Activated T-cell treated with anti-CD3 and anti-CD28 coated beads, Interleukin-2, amount 50 U/mL, for 24 hours (primary cell): ENCODE data around the gene CACNA1C.
A peak's percentile ranks its signal among the peaks of the same experiment; 100 is the strongest.

ENCODE experiments used
- DNase-seq: peaks from one replicate; pipeline ENCODE4 v3.0.0-alpha.2; 2020
- H3K27ac Mint-ChIP-seq: 2 replicates; pipeline ENCODE4 v1.8.0; 2020; ENCODE audit warnings: mild to moderate bottlenecking, mixed read lengths
- H3K27me3 Mint-ChIP-seq: 2 replicates; pipeline ENCODE4 v1.8.0; 2020; ENCODE audit warnings: mixed read lengths
- H3K36me3 Mint-ChIP-seq: 2 replicates; pipeline ENCODE4 v1.8.0; 2020; ENCODE audit warnings: low read depth, mixed read lengths
- H3K4me1 Mint-ChIP-seq: 2 replicates; pipeline ENCODE4 v1.8.0; 2020; ENCODE audit warnings: low read depth, mixed read lengths
- H3K4me3 Mint-ChIP-seq: 2 replicates; pipeline ENCODE4 v1.8.0; 2020; ENCODE audit warnings: mild to moderate bottlenecking, moderate library complexity, mixed read lengths
- H3K9me3 Mint-ChIP-seq: 2 replicates; pipeline ENCODE4 v1.8.0; 2020; ENCODE audit warnings: mixed read lengths

Gene CACNA1C

DNA sequence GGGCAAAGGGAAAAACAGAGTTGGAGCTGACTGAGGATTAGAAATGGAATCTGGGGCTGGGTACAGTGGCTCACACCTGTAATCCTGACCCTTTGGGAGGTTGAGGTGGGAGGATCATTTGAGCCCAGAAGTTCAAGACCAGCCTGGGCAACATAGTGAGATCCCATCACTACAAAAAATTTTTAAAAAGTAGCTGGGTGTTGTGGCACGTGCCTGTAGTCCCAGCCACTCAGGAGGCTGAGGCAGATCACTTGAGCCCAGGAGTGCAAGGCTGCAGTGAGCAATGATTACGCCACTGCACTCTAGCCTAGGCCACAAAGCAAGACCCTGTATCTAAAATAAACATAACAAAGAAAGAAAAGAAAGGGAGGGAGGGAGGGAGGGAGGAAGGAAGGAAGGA is 33.7 kb upstream of the CACNA1C start:
- no peak for DNase-seq
- Mint-ChIP-seq H3K4me3 (no peak overlapping the region), H3K36me3 (no peaks in the 10 kb centered on the region), H3K9me3 (no peaks in the 10 kb centered on the region), H3K27ac (no peak overlapping the region), H3K27me3 (peaks cover 20% of the 10 kb centered on the region), H3K4me1 (peaks cover 9% of the 10 kb centered on the region)

DNA sequence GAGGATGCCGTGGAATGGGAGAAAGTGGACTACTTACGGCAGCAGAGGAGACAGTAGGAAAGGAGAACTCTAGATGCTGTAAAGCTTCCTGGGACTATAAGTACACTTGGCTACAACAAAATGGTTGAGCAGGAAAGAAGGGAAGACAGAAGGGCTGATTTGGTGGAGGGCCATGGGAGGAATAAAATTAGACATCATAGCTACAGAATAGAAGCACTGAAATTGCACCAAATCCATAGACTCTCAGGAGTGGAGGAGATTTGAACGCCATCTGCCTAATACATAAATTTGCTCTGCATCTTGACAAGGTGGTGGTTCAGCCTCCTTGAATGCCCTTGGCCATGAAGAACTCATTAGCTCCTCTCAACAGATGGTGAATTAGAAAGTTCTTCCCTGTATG is 32.3 kb upstream of the CACNA1C start:
- H3K4me1 Mint-ChIP-seq, result peaks cover 9% of the 10 kb centered on the region
- peaks cover 23% of the 10 kb centered on the region for H3K27me3 Mint-ChIP-seq
- DNase-seq, result no peak
- no peak overlapping the region for H3K27ac Mint-ChIP-seq
- no peaks in the 10 kb centered on the region for H3K36me3 Mint-ChIP-seq
- no peaks in the 10 kb centered on the region for H3K9me3 Mint-ChIP-seq
- no peak overlapping the region for H3K4me3 Mint-ChIP-seq

DNA sequence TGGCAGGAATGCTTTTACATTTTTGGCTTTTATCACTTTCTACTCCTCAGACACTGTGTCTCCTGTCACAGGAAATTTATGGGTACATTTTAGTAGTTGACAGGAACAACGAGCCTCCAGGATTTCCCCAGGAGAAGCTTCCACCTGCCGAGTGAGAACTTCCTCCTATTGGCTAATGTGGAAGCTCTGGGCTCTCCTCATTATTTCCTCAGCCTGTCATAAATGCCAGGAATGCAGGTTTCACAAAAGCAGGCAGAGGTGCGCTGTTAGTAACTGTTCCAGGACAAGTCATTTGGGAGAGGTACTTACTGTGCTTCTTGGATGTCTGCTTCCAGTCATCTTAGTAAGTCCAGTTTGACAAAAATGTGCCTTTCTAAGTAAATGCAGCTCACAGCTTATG is 29.4 kb upstream of the CACNA1C start:
- Mint-ChIP-seq H3K9me3 (no peaks in the 10 kb centered on the region), H3K27ac (no peak overlapping the region), H3K27me3 (peaks cover 17% of the 10 kb centered on the region), H3K36me3 (no peaks in the 10 kb centered on the region), H3K4me1 (no peaks in the 10 kb centered on the region), H3K4me3 (no peak overlapping the region)
- DNase-seq, result no peak

DNA sequence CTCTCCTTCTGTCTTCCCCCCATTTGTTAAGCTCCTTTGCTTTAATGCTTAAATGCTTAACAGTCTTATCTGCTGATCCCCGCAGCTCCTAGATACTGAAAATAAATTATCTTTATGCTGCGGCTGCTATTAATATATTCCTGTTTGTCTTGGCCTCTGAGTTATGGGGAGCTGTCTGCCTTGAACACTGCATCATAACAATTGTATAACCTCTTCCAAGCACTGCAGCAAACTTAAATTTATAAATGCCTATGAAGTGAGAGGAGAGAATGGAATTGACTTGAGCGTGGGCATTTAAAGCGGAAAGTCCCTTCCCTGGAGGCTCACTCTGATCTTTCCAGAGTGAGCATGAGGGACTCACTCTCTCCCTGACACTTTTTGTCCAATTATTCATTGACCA is 25.4 kb upstream of the CACNA1C start:
- H3K36me3 Mint-ChIP-seq, result no peaks in the 10 kb centered on the region
- H3K27ac Mint-ChIP-seq, result no peak overlapping the region
- H3K4me1 Mint-ChIP-seq, result no peaks in the 10 kb centered on the region
- peaks cover 19% of the 10 kb centered on the region for H3K27me3 Mint-ChIP-seq
- no peak for DNase-seq
- H3K9me3 Mint-ChIP-seq, result no peaks in the 10 kb centered on the region
- no peak overlapping the region for H3K4me3 Mint-ChIP-seq

DNA sequence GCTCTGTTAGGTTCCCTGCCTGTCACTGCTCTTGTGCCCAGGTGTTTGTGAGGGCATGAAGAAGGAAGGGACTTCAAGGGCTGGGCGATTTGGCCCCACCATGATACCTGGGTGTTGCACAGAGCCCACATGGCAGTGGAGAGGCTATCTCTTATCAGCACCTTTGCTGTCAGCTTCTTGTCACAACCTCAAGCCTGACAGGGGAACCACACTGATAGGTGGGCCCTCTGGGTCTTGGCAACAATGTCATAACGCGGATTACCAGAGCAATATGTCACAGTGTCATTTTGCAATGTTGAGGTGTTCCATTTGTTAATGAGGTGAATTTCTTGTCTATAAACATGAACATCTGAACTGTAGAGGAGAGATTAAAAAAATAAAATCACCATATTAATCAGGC is 22.9 kb upstream of the CACNA1C start:
- Mint-ChIP-seq H3K9me3 (no peaks in the 10 kb centered on the region), H3K27ac (no peak overlapping the region), H3K4me3 (no peak overlapping the region), H3K36me3 (no peaks in the 10 kb centered on the region), H3K4me1 (peaks cover 5% of the 10 kb centered on the region), H3K27me3 (peaks cover 31% of the 10 kb centered on the region)
- no peak for DNase-seq

DNA sequence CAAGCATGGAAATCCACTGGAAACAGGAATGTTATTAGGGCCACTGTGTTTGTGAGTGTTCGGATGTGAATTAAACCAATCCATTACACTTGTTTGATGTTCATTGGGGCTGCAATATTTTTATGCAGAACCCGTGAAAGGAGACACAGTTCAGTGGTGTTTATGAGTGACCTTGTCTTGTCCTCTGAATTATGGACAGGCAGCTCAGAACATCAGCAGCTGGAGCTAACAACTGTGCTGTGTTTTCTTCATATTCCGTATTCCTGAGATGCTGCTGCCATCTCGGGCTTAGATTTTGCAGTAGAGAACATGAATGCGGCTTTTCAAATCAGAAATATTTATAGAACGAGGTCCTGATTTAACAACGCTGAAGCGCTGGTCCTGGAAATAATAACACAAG is 20.3 kb upstream of the CACNA1C start:
- no peaks in the 10 kb centered on the region for H3K9me3 Mint-ChIP-seq
- H3K27me3 Mint-ChIP-seq, result peaks cover 51% of the 10 kb centered on the region
- H3K27ac Mint-ChIP-seq, result no peak overlapping the region
- H3K36me3 Mint-ChIP-seq, result no peaks in the 10 kb centered on the region
- H3K4me1 Mint-ChIP-seq, result peaks cover 15% of the 10 kb centered on the region
- no peak overlapping the region for H3K4me3 Mint-ChIP-seq
- no peak for DNase-seq

DNA sequence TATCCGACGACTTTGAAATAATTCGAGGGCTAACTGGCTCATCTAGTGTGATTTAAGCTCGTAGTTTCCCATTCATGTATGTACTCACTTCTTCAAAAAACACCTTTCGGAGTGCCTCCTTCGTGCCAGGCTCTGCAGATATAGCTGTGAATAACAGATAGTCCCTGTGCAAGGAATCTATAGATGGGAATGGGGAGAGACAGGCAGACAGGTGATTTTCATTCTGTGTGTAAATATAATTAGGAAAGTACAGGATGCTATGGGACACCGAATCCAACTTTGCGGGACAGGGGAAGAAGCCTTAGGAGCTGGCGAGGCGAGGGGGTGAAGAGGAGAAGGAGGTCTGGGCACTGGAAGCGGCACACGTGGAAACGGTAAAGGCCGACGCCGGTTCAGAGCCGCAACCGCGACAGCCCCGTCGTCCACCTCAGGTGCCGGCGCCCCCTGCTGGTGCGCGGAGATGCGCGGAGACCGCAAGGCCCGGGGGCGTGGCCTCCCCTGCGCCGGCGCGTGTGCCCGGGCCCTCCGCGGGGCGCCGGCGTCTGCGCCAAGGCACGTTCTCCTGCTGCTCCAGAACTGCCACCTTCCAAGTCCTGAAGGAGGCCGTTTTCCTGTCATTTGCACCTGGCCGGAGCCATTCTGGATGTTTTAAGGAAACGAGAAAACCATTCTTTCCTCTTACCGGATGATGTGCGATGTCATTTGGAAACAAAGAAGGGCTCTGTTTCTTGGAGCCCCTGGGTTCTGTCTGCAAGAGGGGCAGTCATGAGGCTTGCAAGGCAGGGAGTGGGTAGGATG is 18.0 kb upstream of the CACNA1C start:
- peaks cover 15% of the 10 kb centered on the region for H3K4me1 Mint-ChIP-seq
- peak overlapping the region; percentile 64 for H3K4me3 Mint-ChIP-seq
- peaks cover 48% of the 10 kb centered on the region for H3K27me3 Mint-ChIP-seq
- no peaks in the 10 kb centered on the region for H3K36me3 Mint-ChIP-seq
- no peak overlapping the region for H3K27ac Mint-ChIP-seq
- no peaks in the 10 kb centered on the region for H3K9me3 Mint-ChIP-seq
- DNase-seq, result peak; percentile 93

DNA sequence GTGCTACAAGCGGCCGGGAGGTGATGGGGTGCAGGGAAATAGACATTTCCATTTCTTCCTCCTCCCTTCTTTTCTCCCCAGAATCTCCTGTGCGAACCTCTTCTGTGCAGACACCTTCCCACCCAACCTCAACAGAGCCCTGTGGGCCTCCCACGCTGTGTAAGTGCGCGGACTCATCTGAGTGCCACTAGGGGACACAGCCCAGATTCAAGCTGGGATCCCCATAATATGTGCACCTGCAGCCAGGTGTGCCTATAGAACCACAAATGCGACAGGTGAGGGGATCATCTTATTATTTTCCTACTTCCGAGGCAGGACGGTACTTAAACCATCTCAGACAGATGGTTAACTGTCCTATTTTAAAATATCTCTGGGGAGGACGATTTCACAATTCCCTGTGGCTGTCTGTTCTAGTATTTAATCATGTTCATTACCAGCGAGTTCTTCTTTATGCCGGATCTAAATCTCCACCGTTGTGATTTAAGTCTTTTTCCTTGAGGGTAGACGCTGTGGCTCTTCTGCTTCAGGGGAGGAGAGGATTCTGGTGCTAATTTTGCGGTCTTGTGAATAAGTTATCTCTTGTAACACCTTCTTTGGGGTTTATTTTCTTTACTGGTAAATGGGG is 17.2 kb upstream of the CACNA1C start:
- no peak for DNase-seq
- no peak overlapping the region for H3K27ac Mint-ChIP-seq
- peaks cover 50% of the 10 kb centered on the region for H3K27me3 Mint-ChIP-seq
- H3K4me3 Mint-ChIP-seq, result peak overlapping the region; percentile 64
- H3K36me3 Mint-ChIP-seq, result no peaks in the 10 kb centered on the region
- peaks cover 15% of the 10 kb centered on the region for H3K4me1 Mint-ChIP-seq
- no peaks in the 10 kb centered on the region for H3K9me3 Mint-ChIP-seq

DNA sequence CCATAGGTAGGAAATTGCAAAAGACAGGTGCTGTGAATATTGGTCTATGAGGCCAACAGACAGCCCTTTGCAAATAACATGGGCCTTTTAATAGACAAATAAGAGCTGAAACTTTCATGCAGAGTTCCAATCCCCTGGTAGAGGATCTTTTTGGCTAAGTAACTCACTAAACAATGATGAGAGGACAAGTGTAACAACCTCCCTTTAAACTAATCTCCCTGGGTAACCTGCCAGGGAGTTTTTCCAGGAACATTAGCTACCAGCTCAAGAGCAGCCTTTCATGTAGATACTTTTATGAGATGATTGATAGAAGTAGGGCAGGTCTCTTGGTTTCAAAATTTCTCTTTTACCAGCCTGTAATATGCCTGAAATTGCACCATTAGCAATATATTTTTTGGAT is 13.8 kb upstream of the CACNA1C start:
- Mint-ChIP-seq H3K9me3 (no peaks in the 10 kb centered on the region), H3K36me3 (no peaks in the 10 kb centered on the region), H3K27ac (no peak overlapping the region), H3K4me1 (peaks cover 14% of the 10 kb centered on the region), H3K27me3 (peaks cover 55% of the 10 kb centered on the region), H3K4me3 (no peak overlapping the region)
- no peak for DNase-seq

DNA sequence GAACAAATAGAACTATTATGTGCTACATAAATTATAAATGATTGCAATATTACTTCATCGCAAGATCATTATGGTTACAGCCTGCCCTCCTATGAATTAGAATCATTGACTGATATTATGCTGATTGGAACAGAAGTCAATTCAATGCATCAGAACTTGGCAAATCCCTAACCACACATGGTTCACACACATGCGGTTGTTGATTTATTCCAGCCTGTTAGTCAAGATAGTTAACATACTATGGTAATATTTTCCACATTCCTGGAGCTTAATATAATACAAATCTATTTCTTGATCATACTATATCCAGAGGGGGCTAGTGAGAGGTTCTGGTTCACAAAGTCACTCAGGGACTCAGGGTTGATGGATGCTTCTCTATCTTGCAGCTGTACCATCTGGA is 9.7 kb upstream of the CACNA1C start:
- Mint-ChIP-seq H3K4me3 (no peak overlapping the region), H3K36me3 (no peaks in the 10 kb centered on the region), H3K9me3 (no peaks in the 10 kb centered on the region), H3K27me3 (peaks cover 44% of the 10 kb centered on the region), H3K4me1 (no peaks in the 10 kb centered on the region), H3K27ac (no peak overlapping the region)
- no peak for DNase-seq

DNA sequence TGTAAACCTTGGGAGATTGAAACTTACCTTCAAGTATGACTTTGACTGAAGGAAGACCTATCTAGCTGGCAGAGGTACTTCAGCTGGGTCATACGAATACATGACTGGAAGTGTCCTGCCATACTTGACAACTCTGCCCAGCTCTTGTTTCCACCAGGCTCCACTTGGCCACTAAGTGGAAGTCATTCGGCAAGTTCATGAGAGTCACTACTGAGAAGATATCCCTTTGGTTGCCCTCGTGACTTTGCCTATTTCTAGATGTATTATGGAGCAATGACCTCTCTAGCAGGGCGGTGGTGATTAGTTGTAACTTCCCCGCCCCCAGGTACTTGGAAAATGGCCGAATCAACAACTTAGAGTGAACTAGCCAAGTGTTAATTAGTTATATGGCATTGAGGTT is 8.6 kb upstream of the CACNA1C start:
- Mint-ChIP-seq H3K27ac (no peak overlapping the region), H3K27me3 (peaks cover 52% of the 10 kb centered on the region), H3K4me1 (no peaks in the 10 kb centered on the region), H3K4me3 (no peak overlapping the region), H3K9me3 (no peaks in the 10 kb centered on the region), H3K36me3 (no peaks in the 10 kb centered on the region)
- no peak for DNase-seq

DNA sequence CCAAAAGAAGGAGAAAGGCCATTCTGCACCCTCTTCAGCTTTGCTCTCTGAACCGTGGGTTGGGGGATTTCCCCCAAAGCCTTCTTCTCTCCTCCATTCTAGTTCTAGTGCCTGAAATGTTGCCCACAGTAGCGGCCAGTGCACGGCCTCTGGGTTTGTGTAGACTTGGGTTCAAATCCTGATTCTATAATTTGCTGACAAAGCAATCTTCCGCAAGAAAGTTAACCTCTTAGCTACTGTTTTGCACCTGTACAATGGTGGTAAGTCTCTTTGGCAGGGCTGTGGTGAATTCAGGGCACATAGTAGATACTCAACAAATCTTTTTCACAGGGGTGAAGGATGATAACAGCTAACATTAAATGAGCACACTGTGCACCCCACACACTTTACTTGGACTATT is 5.8 kb upstream of the CACNA1C start:
- peaks cover 68% of the 10 kb centered on the region for H3K27me3 Mint-ChIP-seq
- H3K36me3 Mint-ChIP-seq, result no peaks in the 10 kb centered on the region
- H3K4me3 Mint-ChIP-seq, result no peak overlapping the region
- no peaks in the 10 kb centered on the region for H3K9me3 Mint-ChIP-seq
- peaks cover 3% of the 10 kb centered on the region for H3K4me1 Mint-ChIP-seq
- no peak overlapping the region for H3K27ac Mint-ChIP-seq
- DNase-seq, result no peak

DNA sequence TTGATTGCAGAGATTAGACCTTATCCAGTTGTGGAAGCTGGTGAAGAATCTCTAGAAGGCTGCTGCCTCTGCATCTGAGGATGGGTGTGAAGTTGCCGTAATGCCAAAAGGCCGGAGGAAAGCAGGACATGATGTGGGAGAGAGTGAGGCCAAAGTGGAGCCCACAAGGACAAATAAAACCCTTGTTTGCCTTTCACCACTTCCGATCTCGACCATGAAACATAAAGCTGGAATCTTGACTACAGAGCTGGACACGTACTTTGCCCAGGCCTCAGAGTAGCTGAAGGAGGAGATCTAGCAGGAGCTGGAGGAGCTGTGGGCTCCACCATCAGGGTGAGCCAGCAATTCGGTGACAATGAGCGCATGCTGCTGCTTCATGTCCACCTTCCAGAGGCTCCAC is 5.0 kb upstream of the CACNA1C start:
- DNase-seq, result no peak
- Mint-ChIP-seq H3K27ac (no peak overlapping the region), H3K4me1 (peaks cover 3% of the 10 kb centered on the region), H3K36me3 (no peaks in the 10 kb centered on the region), H3K4me3 (no peak overlapping the region), H3K27me3 (peaks cover 67% of the 10 kb centered on the region), H3K9me3 (no peaks in the 10 kb centered on the region)

DNA sequence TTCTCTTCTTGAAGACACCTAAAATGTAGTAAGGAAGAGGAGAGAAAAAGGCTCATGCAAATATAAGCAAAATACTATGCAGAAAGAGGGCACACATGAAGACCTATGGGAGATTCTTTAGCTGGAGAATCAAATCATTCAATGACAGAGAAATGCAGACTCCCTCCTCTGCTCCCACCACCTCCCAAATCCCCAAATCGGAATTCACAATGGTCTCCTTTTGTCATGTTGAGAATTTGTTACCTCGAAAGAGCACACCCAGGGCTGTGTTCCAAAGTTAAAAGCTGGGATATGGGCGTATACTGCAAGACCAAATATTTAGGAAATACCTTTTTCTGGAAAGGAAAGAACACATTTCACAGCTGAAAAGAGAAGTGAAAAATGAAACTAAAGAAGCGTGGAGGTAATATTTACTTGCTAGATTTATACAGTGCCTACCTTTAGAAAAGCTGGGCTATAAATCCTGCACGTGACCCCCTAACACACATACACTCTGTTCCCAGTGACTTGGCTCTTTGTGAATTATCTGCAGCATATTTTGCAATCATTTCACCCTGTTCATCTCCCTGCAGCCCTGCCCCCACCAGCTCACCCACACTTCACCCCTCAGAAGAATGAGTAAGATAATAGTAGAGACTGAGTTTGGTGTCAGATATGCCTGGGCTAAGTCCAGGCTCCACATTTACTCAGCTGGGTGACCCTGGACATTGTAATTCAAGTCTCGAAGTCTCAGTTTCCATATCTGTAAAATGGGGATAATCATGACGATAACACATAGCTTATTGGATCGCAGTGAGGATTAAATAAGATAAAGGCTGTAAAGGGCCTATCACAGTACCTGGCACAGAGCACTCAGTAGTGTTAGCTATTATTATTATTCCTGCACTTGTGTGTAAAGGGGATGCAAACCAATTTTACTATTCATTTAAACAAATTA is 2.9 kb upstream of the CACNA1C start:
- Mint-ChIP-seq H3K27me3 (peaks cover 63% of the 10 kb centered on the region), H3K4me3 (no peak overlapping the region)
- DNase-seq, result no peak

More for the DNA sequence above, 2.9 kb upstream of the CACNA1C start:
- Mint-ChIP-seq H3K9me3 (no peaks in the 10 kb centered on the region), H3K36me3 (no peaks in the 10 kb centered on the region), H3K4me1 (peaks cover 13% of the 10 kb centered on the region), H3K27ac (no peak overlapping the region)
